ENCODE data around the gene ZNF438.

DNA sequence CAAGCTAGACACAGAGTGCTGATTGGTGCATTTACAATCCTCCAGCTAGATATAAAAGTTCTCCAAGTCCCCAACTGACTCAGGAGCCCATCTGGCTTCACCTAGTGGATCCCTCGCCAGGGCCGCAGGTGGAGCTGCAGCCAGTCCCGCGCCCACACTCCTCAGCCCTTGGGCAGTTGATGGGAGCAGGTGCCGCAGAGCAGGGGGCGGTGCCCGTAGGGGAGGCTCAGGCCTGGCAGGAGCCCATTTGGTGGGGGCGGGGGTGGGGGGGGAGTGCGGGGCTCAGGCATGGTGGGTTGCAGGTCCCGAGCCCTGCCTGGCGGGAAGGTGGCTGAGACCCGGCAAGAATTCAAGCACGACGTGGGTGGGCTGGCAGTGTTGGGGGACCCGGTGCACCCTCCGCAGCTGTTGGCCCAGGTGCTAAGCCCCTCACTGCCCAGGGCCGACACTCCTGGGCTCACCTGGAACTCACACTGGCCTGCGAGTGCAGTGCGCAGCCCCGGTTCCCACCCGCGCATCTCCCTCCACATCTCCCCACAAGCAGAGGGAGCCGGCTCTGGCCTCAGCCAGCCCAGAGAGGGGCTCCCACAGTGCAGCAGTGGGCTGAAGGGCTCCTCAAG, 101.7 kb downstream of the ZNF438 start:
- TF ChIP-seq POLR2A (IDR thresholded peaks at IDR 0.05), result no peak
- TF ChIP-seq, protein P1, sequence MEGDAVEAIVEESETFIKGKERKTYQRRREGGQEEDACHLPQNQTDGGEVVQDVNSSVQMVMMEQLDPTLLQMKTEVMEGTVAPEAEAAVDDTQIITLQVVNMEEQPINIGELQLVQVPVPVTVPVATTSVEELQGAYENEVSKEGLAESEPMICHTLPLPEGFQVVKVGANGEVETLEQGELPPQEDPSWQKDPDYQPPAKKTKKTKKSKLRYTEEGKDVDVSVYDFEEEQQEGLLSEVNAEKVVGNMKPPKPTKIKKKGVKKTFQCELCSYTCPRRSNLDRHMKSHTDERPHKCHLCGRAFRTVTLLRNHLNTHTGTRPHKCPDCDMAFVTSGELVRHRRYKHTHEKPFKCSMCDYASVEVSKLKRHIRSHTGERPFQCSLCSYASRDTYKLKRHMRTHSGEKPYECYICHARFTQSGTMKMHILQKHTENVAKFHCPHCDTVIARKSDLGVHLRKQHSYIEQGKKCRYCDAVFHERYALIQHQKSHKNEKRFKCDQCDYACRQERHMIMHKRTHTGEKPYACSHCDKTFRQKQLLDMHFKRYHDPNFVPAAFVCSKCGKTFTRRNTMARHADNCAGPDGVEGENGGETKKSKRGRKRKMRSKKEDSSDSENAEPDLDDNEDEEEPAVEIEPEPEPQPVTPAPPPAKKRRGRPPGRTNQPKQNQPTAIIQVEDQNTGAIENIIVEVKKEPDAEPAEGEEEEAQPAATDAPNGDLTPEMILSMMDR (IDR thresholded peaks at IDR 0.05), result no peak
- no peak for TF ChIP-seq POLR2AphosphoS5 (IDR thresholded peaks at IDR 0.05)

Measured in prostate gland (tissue), 2 donors.